Jurkat, Clone E6-1 (cell line): ENCODE results near the gene LMTK2.

ENCODE experiments used
- DNase-seq: peaks from one replicate; pipeline ENCODE4 v3.0.0-alpha.2; 2011; ENCODE audit warnings: low read depth, low spot score
- H3K4me3 ChIP-seq: 2 replicates; pipeline ENCODE4 v1.5.1; 2011; ENCODE audit warnings: mild to moderate bottlenecking, low read length, control low read depth, moderate library complexity

LMTK2 gene

DNA sequence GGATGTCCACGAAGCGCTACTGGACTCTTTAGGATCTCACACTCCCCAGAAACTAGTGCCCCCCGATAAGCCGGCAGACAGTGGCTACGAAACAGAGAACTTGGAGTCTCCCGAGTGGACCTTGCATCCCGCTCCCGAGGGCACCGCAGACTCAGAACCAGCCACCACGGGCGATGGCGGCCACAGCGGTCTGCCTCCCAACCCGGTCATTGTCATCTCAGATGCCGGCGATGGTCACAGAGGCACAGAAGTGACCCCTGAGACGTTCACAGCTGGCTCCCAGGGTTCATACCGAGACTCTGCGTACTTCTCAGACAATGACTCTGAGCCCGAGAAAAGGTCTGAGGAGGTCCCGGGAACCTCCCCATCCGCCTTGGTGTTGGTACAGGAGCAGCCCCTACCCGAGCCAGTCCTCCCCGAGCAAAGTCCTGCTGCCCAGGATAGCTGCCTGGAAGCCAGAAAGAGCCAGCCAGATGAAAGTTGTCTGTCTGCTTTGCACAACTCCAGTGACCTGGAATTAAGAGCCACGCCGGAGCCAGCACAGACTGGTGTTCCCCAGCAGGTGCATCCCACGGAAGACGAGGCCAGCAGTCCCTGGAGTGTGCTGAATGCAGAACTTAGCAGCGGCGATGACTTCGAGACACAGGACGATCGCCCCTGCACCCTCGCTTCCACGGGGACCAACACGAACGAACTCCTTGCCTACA, 87.0 kb downstream of the LMTK2 start:
- no peak overlapping the region for H3K4me3 ChIP-seq
- DNase-seq, result no peak

DNA sequence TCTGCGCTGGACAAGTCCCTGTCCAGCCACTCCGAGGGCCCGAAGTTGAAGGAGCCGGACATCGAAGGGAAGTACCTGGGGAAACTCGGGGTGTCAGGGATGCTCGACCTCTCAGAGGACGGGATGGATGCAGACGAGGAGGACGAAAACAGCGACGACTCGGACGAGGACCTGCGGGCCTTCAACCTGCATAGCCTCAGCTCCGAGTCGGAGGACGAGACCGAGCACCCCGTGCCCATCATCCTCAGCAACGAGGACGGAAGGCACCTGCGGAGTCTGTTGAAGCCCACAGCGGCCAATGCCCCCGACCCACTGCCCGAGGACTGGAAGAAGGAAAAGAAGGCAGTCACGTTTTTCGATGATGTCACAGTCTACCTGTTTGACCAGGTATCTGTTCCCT, 87.5 kb downstream of the LMTK2 start:
- no peak overlapping the region for H3K4me3 ChIP-seq
- DNase-seq, result no peak

DNA sequence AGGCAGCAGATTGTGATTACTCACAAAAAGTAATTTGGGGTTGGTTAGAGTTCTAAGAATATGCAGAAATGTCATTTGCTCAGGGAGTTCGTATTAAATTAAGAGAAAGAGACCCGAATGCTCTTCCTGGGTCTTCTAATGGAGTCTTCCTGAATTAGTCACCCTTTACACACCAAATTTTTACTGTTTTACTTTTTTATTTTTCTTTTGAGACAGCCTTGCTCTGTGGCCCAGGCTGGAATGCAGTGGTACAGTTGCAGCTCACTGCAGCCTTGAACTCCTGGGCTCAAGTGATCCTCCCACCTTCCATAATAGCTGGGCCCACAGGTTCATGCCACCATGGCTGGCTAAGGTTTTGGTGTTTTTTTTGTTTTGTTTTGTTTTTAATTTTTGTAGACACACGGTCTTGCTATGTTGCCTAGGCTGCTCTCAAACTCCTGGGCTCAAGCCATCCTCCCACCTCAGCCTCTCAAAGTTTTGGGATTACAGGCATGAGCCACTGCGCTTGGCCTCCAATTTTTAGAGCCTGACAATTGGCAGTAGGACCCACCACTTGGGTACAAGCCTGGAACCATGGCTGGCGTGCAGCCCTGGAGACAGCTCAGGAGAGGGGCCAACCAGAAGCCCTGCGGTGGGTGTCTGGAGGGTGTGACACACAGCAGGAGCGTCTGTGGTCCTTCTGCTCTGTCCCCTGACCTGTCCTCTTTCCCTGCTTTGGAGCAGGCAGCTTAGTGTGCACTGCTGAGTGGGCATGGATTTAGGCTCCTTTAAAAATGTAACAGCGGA, 88.2 kb downstream of the LMTK2 start:
- no peak for DNase-seq
- no peak overlapping the region for H3K4me3 ChIP-seq

DNA sequence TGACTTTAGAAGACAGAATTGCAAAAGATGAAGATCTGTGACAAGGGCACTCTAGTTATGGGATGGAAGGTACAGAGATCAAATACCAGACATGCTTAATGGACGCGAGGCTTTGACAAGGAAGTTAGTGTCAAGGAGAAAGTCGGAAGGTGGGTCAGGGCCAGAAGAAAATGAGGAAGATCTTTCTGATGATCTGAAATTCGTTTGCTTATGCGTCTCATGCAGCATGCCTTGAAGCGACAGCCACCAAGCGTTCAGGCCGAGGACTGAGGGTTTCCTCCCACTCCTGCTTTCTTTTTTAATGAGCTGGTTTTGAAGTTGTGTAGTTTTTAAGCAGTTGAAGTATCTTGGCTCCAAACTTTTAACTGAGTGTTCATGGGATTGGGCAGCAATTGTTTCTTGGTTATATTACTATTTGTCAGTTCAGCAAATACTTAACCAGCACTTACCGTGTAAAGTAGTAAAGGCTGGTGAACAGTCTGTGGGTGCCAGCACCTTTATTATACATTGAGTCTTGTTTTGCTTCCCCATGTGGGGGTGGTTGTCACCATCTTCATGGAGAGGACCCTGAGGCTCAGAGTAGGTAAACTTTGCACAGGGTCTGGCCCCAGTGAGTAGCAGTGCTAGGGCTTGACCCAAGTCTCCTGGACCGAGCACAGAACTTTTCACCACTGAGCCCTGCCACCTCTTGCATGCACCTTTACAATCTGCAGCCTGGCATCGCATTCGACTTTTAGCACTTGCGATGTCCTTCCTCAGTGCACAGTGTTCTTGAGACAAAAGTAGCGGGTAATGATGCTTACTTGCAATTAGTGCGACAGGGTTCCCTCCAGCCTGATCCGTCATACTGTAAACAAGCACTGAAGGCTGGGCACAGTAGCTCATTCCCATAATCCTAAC, 90.3 kb downstream of the LMTK2 start:
- DNase-seq, result no peak
- no peak overlapping the region for H3K4me3 ChIP-seq

DNA sequence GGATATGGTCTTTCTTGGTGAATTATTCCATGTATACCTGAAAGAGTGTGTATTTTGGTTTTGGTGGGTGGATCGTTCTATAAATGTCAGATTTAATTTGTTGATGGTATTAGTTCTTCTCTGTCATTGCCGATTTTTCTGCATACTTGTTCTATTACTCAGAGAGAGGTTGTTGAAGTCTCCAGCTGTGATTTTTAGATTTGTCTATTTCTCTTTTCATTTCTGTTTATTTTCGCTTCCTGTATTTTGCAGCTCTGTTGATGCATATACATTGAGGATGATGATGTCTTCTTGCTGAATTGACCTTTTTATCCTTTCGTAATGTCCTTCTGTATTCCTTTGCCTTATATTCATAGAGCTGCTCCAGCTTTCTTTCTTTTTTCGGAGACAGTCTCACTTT, 92.5 kb downstream of the LMTK2 start:
- no peak for DNase-seq
- no peak overlapping the region for H3K4me3 ChIP-seq

DNA sequence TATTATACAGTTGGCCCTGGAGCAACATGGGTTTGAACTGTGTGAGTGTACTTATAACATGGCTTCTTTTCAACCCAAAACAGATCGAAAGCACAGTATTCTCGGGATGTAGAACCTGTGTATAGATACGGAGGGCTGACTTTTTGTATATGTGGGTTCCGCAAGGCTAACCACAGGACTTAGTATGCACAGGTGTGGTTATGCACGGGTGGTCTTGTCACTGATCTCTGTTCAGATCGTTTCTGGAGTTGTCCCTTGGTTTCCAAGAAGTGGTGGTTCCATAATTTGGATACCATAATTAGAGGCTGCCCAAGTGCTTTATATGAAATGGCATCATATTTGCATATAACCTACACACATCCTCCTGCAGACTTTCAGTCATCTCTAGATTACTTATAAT, 93.7 kb downstream of the LMTK2 start:
- DNase-seq, result peak; percentile 22
- no peak overlapping the region for H3K4me3 ChIP-seq

DNA sequence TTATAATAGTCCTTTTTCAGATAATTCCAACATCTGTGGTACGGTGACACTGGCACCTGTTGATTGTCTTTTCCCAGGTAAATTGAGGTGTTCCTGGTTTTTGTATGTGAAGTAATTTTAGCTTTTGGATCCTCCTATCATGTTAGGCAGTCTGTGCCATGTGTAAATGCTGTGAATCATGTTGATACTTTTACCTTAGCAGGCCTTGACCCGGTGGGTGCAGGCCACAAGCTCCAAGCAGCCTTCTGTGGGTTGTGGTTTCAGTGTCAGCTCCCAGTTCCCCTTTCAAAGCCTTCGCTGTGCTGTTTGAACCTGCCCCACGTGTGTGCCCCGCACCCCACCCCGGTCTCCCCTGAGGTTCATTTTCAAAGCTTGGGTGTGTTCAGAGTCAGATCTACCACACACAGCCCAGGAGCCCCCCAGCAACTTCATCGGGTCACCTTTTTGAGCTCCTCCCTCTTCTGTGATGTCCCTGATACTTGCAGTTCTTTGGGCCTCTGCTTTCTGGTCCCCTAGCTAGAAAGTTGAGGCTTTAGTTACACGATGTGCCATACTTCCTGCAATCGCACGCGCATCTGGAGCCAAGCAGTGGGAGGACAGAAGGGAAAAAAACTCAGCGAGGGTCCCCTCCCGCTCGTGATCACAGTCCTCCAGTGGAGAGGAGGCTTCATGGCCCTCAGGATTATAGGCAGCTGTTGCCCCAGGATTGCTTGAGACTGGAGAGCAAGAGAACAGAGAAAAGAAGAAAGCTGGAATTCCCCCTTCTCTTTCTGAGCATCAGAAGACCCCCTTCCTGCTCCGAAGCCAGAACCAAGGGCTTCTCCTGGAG, 95.9 kb downstream of the LMTK2 start:
- peak; percentile 83 for DNase-seq
- no peak overlapping the region for H3K4me3 ChIP-seq

DNA sequence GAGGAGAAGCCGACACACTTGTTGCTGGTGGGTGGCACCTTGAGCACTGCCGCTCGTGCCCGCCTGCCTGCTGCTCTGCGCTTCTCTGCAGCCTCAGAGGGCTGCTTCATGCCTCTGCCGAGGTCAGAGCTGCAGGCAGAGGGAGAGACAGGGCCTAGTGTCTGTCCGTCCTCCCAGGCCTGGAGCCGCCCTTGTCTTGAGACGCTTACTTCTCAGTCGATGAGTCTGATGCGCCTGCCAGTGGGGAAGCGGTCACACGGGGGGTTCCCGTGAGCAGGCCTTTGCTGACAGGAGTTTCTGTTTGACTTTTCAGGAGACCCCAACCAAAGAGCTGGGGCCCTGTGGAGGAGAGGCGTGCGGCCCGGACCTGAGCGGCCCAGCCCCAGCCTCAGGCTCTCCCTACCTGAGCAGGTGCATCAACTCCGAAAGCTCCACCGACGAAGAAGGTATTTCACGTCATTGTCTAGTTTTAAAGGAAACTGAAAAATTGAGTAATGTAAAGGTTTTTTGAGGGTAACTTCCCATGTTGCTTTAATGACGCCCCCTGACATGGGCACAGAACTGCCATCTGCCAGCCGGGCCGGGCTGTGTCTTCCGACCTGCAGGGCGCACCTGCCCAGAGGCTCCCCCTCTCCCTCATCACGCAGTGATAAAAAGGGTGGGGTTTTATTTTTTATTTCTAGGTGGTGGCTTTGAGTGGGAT, 96.8 kb downstream of the LMTK2 start:
- no peak overlapping the region for H3K4me3 ChIP-seq
- no peak for DNase-seq

DNA sequence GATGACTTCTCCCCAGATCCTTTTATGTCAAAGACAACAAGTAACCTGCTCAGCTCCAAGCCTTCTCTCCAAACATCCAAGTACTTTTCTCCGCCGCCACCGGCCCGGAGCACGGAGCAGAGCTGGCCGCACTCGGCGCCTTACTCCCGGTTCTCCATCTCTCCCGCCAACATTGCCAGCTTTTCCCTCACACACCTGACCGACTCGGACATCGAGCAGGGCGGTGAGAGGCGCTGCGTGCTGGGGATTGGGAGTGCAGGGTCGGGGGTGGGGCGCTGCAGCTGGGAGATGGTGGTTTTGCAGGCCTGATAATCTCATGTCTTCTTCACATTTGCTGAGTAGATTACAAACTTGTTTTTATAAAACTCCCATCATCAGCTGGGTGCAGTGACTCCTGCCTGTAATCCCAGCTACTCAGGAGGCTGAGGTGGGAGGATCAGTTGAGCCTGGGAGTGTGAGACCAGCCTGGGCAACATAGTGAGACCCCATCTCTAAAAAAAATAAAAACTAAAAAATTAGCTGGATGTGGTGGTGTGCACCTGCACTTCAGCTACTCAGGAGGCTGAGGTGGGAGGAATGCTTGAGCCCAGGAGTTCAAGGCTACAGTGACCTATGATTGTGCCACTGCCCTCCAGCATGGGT, 97.4 kb downstream of the LMTK2 start:
- H3K4me3 ChIP-seq, result no peak overlapping the region

DNA sequence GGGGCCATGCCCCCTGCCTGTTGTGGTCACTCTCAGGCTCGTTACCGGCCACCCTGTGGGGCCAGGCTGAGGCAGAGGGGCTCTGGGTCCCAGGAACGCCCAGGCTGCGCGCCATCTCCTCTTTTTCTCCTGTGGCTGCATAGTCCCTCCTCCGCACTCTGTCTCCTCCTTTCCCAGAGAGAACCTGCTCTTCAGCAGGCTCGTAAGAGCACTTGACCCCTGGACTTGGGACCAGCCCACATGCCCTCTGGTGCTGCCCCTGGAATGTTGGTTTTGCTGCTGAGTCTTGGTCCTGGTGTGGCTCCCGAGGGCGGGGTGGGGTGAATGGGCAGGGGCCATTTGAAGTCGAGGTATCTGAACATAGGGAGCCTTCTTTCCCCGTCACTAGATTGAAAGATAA, 98.0 kb downstream of the LMTK2 start:
- H3K4me3 ChIP-seq, result no peak overlapping the region
- DNase-seq, result no peak

More for the DNA sequence above, 97.4 kb downstream of the LMTK2 start:
- DNase-seq, result no peak

DNA sequence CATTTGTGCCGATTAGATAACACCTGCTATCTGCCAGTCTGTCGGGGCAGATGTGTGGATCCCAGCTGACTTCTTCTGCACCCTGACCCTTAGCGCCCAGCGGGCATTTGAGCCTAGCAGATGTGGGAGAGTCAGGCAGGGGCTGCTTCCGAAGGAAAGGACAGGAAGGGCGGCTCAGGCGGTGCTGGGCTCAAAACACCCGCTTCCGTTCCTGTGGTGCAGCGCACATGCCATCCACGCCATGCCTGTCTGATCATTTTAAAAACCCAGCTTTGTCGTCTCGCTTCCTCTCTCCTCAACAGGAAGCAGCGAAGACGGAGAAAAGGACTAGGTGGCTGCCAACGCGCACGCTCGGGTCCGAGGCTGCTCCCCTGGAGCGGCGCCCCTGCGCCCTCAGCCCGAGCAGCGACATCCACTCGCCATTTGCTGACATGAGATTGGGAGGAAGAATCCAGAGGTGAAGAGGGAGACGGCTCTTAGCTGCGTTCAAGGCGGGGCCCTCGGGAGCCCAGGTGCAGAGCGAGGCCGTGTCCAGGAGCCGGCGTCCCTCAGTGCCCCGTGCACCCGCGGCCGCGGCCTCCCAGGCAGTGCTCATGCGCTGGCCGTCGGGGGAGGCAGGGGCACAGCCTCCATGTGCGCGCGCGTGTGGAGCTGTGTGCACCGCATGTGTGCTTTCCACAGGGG, 98.6 kb downstream of the LMTK2 start:
- H3K4me3 ChIP-seq, result no peak overlapping the region
- no peak for DNase-seq

DNA sequence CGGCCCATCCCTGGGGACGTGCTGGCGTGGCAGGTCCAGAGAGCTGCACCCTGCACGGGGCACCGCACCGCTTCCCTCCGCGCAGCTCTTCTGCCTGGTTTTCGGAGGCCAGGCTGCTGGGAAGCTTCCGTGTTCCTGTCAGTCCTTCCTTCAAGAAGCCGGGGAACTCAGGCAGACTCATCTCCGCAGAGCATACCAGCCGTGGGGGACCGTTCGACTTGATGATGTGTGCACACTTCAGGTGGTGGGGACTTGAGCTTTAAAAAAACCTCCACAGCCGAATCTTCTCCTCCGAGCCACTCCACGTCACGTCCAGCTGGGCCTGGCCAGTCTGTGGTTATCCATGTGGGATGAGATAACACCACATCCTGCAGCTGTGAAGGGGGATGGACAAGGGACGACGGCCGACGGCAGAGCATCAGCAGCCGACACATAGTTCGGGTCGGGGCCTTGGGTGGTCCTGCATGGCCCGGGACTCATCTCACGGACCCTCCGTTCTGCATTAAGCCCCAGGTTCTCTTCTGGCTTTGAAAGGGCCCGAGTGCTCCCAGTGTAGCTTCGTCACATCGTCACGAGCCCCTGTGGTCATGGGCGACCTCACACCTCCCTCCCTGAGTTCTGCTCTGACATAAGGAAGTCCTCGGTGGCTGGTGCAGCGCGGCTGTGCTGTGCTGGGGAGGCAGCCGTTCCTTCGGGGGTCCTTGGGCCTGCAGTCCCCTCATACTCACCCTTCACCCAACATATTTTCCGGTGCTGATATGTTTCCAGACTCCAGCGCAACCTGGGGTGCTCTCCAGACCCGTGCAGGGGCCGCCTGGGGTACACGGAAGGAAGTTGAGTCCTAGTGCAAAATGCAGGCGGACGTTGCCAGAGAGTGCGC, 100.0 kb downstream of the LMTK2 start:
- H3K4me3 ChIP-seq, result no peak overlapping the region
- no peak for DNase-seq

DNA sequence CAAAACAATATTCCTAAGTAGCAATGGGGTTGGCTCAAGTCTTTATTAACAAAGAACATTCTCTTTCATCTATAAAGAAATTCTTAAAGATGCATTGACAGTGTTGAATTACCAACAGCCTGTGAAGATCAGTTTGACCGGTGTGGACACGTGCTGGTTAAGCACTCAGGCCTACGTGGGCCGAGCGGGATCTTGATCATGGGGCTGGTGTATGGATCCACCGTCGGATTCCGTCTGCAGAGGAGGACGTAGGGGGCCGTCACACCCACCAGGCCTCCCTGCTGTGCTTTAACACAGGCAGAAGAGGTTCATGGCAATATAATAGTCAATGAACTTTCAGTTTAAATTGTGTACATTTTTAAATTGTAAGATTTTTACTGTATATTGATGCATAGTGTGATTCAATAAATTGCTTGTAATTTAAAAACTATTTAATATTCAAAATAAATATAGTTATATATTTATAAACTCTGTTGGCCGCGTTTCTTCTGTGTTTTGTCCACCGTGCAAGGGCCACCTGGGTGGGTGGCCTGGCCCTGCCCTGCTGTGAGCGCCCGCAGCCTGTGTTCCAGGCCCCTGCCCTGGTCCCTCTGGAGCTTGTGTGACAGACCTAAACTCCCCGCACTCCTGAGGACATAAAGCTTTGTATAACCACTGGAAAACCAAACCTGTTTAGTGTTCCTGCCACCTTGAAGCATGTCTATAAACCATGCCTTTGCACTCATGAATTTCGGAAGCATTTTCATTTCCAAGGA, 102.7 kb downstream of the LMTK2 start:
- DNase-seq, result no peak
- H3K4me3 ChIP-seq, result no peak overlapping the region

DNA sequence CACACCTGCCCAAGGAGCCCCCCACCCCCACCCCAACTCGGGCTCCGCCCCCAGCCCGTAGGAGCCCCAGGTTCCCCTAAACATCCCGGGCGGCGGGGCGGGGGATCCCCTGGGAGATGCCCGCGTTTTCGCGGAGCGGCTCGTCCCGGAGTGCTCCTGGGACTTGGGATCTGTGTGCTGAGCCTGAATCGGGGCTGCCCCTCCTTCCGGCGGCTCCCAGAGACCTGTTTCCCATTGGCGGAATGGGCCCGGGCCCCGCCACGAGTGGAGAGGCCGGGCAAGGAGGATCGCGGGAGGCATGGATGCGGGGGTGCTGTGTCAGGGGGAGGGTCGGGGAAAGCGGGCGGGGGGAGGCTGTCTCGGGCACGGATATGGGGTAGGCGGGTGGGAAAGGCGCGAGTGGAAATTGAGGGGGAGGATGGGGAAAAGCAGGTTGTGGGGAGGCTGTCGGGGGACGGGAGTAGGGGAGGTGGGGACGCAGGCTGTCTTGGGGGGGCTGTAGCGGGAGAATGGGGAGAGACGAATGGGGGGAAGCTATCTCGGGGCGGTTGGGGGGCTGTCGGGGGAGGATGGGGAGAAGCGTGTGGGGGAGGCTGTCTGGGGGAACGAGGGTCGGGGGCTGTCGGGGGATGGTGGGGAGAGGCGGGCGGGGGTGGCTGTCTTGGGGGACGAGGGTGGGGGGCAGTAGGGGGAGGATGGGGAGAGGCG, 104.0 kb downstream of the LMTK2 start:
- DNase-seq, result no peak

DNA sequence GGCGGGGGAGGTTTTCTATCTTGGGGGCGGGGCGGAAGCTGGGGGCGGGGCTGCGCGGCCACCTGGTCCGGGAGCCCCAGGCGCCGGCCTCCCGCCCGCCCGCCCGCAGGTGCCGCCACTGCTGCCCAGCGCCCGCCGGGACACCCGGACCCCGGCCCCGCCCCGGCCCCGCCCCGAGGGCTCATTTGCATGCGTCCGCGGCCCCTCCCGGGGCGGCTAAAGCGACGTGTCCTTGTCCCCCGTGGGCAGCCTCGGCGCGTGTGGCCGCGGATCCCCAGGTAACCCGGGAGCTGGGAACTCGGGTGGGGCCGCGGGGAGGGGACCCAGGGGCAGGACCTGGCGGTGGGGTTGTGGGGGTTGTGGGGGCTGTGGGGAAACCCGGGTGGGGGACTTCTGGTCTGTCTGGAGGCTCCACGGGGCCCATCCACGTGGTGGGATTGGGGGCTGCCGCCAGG, 104.6 kb downstream of the LMTK2 start, which contains the start of gene BHLHA15:
Gene BHLHA15, plus strand, starts transcription at position 219 of the 455 bp plus-strand sequence. CDS start 871 bp downstream, outside the sequence.
- no peak within 1 kb of the TSS for H3K4me3 ChIP-seq
- DNase-seq, result no peak

More for the DNA sequence above, 104.0 kb downstream of the LMTK2 start:
- no peak overlapping the region for H3K4me3 ChIP-seq
